Pancreas (tissue), 10 donors: ENCODE measurements around the gene RNF145. TPM values are rescaled to one million over a fixed set of nuclear protein-coding genes. Genes with fewer than 3 reads are reported as not detected.
A peak's percentile ranks its signal among the peaks of the same experiment; 100 is the strongest.

Experiments
- ATAC-seq, 4 donors: fragments of 200-7000 bp; cut with Tn5 transposase; one replicate each; pipeline versions ENCODE4 v1.8.0 to v1.9.1; 2020; ENCODE audit warnings: mild to moderate bottlenecking in 4 of 4, moderate library complexity in 4 of 4
- DNase-seq, 6 donors: peaks; one replicate each; pipeline ENCODE4 v3.0.0-alpha.2; 2020
- FAIRE-seq: peaks from 2 replicates; lab custom pipeline; 2012; peaks lifted over from hg19 to GRCh38; lab: Jason Lieb, UNC
- H3K27ac ChIP-seq, 4 donors: fragments of 200-600 bp; sonication (generic); 1 replicate in 3 of 4; 2 replicates in 1 of 4; pipeline versions ENCODE4 v1.5.0 to v1.8.0; 2020
- H3K27me3 ChIP-seq, 4 donors: fragments of 200-600 bp; one replicate each; pipeline ENCODE4 v1.8.0; 2021
- H3K36me3 ChIP-seq, 3 donors: fragments of 200-600 bp; sonication (generic) in 1 of 3; one replicate each; pipeline versions ENCODE4 v1.5.0 to v1.8.0; 2020 to 2021
- H3K4me1 ChIP-seq, 3 donors: fragments of 200-600 bp; one replicate each; pipeline ENCODE4 v1.8.0; 2021
- H3K4me3 ChIP-seq, 4 donors: fragments of 200-600 bp; sonication (generic) in 2 of 4; one replicate each; pipeline versions ENCODE4 v1.5.0 to v1.8.0; 2020 to 2021
- H3K9me3 ChIP-seq, 4 donors: fragments of 200-600 bp; one replicate each; pipeline ENCODE4 v1.8.0; 2021
- WGBS, 2 donors: extraction: QIAGEN DNeasy Blood & Tissue Kit; methylation state at CpG; one replicate each; pipeline ENCODE4 v1.1.7; 2013; 5-methylcytosine and 5-hydroxymethylcytosine counted together
- intact Hi-C, 3 donors: fragments of 100-400 bp; cut with DNase I; formaldehyde crosslinking; loops; one replicate each; pipeline versions ENCODE4 v1.11.1 to v1.14.2; 2022
- polyA plus RNA-seq, 2 donors: library from polyadenylated mRNA; stranded (reverse); fragments of 200-250 nt; gene quantifications; one replicate each; pipeline ENCODE4 v1.2.3, GENCODE V29; 2013
- total RNA-seq, 6 donors: library from RNA; stranded (reverse); fragmentation: NEBNext Ultra II Directional in 4 of 6; extraction: Animal tissue kit (Norgen Biotek cat#: 25700) in 4 of 6; gene quantifications; one replicate each; pipeline versions ENCODE4 v1.2.1 to v1.2.4, GENCODE V29; 2021 to 2023
- TF ChIP-seq, protein P1 (sequence below), 4 donors: fragments of 200-600 bp; sonication (generic) in 3 of 4; IDR thresholded peaks; one replicate each; pipeline versions ENCODE4 v1.5.0 to v1.8.0; 2021; ENCODE audit warnings: antibody characterized with exemption in 4 of 4
- donor health status: healthy with polysubstance abuse.
- donor health status: DM: no; HTN: no; CAD: no; lungs with moderate emphysema.
- donor health status: DM: no; HTN: no; CAD: no.
- donor health status: control.
- donor health status: control.
- donor health status: Bipolar disorder and iron deficiency.
- donor health status: DM: yes; HTN: yes; CAD: no.
- donor health status: DM: no; HTN: no; CAD: no.
- donor health status: DM: no; HTN: no; CAD: no.
- donor health status: DM: yes; HTN: yes; CAD: no.

RNF145 gene
- total and polyA plus RNA-seq, 8 donors: 6.9 to 33.6 (median 14.5) TPM

GRCh38 chr5:159139802-159140201 is 69.6 kb downstream of the RNF145 start:
- TF ChIP-seq, protein P1, sequence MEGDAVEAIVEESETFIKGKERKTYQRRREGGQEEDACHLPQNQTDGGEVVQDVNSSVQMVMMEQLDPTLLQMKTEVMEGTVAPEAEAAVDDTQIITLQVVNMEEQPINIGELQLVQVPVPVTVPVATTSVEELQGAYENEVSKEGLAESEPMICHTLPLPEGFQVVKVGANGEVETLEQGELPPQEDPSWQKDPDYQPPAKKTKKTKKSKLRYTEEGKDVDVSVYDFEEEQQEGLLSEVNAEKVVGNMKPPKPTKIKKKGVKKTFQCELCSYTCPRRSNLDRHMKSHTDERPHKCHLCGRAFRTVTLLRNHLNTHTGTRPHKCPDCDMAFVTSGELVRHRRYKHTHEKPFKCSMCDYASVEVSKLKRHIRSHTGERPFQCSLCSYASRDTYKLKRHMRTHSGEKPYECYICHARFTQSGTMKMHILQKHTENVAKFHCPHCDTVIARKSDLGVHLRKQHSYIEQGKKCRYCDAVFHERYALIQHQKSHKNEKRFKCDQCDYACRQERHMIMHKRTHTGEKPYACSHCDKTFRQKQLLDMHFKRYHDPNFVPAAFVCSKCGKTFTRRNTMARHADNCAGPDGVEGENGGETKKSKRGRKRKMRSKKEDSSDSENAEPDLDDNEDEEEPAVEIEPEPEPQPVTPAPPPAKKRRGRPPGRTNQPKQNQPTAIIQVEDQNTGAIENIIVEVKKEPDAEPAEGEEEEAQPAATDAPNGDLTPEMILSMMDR (IDR thresholded peaks at IDR 0.05): no peak
- FAIRE-seq (no peak), DNase-seq (no peak), ATAC-seq (no peak)
- Histone ChIP-seq H3K4me3 (no peak overlapping the region), H3K27me3 (no peaks in the 10 kb centered on the region), H3K9me3 (no peaks in the 10 kb centered on the region), H3K27ac (no peak overlapping the region), H3K4me1 (no peaks in the 10 kb centered on the region), H3K36me3 (no peaks in the 10 kb centered on the region)
- WGBS, 2 donors: 56 to 60% methylated on average over 7 of the region's 7 CpGs
- intact Hi-C loops: no loop called here

DNA sequence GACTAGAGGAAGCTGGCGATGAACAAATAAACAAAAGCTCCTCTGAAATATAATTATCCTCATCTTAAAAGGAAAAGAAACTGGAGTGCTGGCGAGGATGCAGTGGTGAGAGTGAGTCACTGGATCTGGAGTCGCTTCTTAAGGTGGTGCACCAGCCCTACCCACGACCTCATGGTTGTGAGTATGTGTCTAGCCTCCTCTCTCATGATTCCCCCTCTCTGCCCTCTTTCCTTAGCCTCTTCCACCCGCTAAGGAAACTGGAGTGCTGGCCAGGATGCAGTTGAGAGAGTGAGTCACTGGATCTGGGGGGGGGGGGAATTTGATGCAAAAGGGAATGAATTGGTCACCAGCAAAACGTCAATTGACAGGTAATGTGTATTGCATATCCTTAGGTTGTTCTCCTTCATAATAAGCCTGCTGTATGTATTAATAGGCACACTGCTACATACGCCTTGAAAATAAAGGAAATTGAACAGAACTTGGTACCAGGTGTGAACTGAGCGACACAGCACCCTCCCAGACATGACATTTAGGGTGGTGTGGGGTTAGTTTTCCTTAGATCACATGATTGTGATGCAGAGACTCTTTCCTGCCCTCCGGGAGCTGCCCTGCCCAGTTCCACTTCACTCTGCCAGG is 73.3 kb downstream of the RNF145 start:
- TF ChIP-seq, protein P1 (IDR thresholded peaks at IDR 0.05): no peak
- Histone ChIP-seq H3K4me3 (no peak overlapping the region), H3K27ac (no peak overlapping the region), H3K27me3 (no peaks in the 10 kb centered on the region), H3K4me1 (no peaks in the 10 kb centered on the region), H3K36me3 (no peaks in the 10 kb centered on the region), H3K9me3 (no peaks in the 10 kb centered on the region)
- intact Hi-C loops: no loop called here
- WGBS, 2 donors: 44 to 48% methylated on average over 9 of the region's 9 CpGs
- no peak for ATAC-seq
- no peak for FAIRE-seq
- no peak for DNase-seq

DNA sequence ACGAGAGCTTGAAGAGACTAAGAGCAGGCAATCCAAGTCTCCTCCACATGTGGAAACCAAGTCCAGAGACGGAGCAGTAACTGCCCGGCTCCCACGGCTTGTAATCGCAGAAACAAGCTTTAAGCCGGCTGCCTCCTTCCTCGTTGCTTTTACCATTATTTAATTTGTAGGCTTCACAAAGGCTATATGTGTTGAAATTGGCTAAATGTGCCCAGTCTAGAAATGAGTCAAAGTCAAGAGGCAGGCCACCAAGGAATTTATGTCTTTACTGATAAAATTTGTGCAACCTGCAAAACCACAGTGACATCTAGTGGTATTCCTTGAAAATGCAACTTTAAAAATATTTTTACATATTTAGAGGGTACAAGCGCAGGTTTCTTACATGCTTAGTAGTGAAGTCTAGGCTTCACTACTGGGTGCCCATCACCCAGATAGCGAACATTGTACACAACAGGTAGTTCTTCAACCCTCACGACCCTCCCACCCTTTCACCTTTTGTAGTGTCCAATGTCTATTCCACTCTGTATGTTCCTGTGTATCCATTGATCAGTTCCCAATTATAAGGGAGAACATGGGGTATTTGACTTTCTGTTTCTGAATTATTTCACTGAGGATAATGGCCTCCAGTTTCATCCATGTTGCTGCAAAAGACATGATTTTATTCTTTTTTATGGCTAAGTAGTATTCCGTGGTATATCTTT is 76.2 kb downstream of the RNF145 start:
- no peak overlapping the region for H3K27ac ChIP-seq
- no peaks in the 10 kb centered on the region for H3K9me3 ChIP-seq
- no peak for FAIRE-seq
- DNase-seq: no peak
- TF ChIP-seq, protein P1 (IDR thresholded peaks at IDR 0.05): peak; percentile 37 to 70 (median 64)
- H3K27me3 ChIP-seq: no peaks in the 10 kb centered on the region
- H3K4me1 ChIP-seq: no peaks in the 10 kb centered on the region
- peak in 3 of 4 donors; percentile 77 to 82 (median 77) for ATAC-seq
- 41 to 47% methylated on average over 11 of the region's 11 CpGs for WGBS, 2 donors
- no peaks in the 10 kb centered on the region for H3K36me3 ChIP-seq
- no peak overlapping the region for H3K4me3 ChIP-seq
- intact Hi-C loops: no loop called here

DNA sequence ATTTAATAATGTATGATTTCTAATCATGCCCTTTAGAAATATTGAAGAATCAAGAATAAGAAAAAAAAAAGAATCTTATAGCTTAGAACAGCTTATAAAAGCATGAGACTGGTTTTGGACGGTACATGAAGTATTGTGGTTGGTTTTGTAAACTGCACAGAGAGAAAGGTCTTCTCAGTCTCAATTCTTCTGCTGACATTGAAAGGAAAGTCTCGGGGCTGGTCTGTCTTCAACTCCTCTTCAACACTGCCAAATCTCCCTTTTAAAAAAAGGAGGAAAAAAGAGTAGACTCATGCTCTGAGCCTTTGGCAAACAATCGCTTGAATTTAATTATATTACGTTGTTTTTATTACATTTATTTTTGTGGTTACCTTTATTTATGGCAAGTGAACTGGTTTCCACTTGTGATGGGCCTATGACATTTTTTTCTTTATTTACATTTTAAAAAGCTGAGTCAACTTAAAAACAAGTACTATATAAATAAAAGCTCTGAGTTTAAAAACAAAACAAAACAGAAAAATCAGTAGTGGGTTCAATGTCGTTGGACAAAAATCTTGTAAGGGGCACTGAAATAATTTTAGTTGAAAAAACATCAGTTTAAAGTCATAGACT is 76.8 kb downstream of the RNF145 start:
- DNase-seq (no peak), FAIRE-seq (no peak), ATAC-seq (no peak)
- Histone ChIP-seq H3K9me3 (no peaks in the 10 kb centered on the region), H3K4me1 (no peaks in the 10 kb centered on the region), H3K36me3 (no peaks in the 10 kb centered on the region), H3K27ac (no peak overlapping the region), H3K27me3 (no peaks in the 10 kb centered on the region), H3K4me3 (no peak overlapping the region)
- WGBS, 2 donors: 63 to 73% methylated on average over 5 of the region's 5 CpGs
- intact Hi-C loops: no loop called here
- TF ChIP-seq, protein P1 (IDR thresholded peaks at IDR 0.05): no peak
